ENCODE data around the gene SDC4. TPM values are rescaled to one million over a fixed set of nuclear protein-coding genes. Genes with fewer than 3 reads are reported as not detected.

Gene SDC4
- total and polyA plus RNA-seq, 9 of the 15 experiments (the other 6 are each of a cell fraction or from before 2014, with no cell fraction given), result 2.1 to 10.7 (median 6.3) TPM

- TF ChIP-seq, protein P1, sequence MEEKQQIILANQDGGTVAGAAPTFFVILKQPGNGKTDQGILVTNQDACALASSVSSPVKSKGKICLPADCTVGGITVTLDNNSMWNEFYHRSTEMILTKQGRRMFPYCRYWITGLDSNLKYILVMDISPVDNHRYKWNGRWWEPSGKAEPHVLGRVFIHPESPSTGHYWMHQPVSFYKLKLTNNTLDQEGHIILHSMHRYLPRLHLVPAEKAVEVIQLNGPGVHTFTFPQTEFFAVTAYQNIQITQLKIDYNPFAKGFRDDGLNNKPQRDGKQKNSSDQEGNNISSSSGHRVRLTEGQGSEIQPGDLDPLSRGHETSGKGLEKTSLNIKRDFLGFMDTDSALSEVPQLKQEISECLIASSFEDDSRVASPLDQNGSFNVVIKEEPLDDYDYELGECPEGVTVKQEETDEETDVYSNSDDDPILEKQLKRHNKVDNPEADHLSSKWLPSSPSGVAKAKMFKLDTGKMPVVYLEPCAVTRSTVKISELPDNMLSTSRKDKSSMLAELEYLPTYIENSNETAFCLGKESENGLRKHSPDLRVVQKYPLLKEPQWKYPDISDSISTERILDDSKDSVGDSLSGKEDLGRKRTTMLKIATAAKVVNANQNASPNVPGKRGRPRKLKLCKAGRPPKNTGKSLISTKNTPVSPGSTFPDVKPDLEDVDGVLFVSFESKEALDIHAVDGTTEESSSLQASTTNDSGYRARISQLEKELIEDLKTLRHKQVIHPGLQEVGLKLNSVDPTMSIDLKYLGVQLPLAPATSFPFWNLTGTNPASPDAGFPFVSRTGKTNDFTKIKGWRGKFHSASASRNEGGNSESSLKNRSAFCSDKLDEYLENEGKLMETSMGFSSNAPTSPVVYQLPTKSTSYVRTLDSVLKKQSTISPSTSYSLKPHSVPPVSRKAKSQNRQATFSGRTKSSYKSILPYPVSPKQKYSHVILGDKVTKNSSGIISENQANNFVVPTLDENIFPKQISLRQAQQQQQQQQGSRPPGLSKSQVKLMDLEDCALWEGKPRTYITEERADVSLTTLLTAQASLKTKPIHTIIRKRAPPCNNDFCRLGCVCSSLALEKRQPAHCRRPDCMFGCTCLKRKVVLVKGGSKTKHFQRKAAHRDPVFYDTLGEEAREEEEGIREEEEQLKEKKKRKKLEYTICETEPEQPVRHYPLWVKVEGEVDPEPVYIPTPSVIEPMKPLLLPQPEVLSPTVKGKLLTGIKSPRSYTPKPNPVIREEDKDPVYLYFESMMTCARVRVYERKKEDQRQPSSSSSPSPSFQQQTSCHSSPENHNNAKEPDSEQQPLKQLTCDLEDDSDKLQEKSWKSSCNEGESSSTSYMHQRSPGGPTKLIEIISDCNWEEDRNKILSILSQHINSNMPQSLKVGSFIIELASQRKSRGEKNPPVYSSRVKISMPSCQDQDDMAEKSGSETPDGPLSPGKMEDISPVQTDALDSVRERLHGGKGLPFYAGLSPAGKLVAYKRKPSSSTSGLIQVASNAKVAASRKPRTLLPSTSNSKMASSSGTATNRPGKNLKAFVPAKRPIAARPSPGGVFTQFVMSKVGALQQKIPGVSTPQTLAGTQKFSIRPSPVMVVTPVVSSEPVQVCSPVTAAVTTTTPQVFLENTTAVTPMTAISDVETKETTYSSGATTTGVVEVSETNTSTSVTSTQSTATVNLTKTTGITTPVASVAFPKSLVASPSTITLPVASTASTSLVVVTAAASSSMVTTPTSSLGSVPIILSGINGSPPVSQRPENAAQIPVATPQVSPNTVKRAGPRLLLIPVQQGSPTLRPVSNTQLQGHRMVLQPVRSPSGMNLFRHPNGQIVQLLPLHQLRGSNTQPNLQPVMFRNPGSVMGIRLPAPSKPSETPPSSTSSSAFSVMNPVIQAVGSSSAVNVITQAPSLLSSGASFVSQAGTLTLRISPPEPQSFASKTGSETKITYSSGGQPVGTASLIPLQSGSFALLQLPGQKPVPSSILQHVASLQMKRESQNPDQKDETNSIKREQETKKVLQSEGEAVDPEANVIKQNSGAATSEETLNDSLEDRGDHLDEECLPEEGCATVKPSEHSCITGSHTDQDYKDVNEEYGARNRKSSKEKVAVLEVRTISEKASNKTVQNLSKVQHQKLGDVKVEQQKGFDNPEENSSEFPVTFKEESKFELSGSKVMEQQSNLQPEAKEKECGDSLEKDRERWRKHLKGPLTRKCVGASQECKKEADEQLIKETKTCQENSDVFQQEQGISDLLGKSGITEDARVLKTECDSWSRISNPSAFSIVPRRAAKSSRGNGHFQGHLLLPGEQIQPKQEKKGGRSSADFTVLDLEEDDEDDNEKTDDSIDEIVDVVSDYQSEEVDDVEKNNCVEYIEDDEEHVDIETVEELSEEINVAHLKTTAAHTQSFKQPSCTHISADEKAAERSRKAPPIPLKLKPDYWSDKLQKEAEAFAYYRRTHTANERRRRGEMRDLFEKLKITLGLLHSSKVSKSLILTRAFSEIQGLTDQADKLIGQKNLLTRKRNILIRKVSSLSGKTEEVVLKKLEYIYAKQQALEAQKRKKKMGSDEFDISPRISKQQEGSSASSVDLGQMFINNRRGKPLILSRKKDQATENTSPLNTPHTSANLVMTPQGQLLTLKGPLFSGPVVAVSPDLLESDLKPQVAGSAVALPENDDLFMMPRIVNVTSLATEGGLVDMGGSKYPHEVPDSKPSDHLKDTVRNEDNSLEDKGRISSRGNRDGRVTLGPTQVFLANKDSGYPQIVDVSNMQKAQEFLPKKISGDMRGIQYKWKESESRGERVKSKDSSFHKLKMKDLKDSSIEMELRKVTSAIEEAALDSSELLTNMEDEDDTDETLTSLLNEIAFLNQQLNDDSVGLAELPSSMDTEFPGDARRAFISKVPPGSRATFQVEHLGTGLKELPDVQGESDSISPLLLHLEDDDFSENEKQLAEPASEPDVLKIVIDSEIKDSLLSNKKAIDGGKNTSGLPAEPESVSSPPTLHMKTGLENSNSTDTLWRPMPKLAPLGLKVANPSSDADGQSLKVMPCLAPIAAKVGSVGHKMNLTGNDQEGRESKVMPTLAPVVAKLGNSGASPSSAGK (IDR thresholded peaks at IDR 0.05), result no peak
- peak; percentile 91 for TF ChIP-seq TCF3 (CRISPR knock-in tag; IDR thresholded peaks at IDR 0.05)
- TF ChIP-seq NONO (IDR thresholded peaks at IDR 0.05; ENCODE audit: low read depth in 2 of 2, low read length in 1 of 2), result no peak
- TF ChIP-seq GATAD2A (IDR thresholded peaks at IDR 0.05), result 0 out of 2 replicates have a peak, but pooled peaks have one; percentile 43
- peak; percentile 42; the same call in 1 of the 2 replicates for TF ChIP-seq LEF1 (IDR thresholded peaks at IDR 0.05)
- TF ChIP-seq NCOA2 (IDR thresholded peaks at IDR 0.05; ENCODE audit: partially characterized antibody in 2 of 2), result no peak
- TF ChIP-seq GATAD2B (IDR thresholded peaks at IDR 0.05; ENCODE audit: borderline replicate concordance), result no peak
- TF ChIP-seq, protein P2, sequence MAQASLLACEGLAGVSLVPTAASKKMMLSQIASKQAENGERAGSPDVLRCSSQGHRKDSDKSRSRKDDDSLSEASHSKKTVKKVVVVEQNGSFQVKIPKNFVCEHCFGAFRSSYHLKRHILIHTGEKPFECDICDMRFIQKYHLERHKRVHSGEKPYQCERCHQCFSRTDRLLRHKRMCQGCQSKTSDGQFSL (CRISPR knock-in tag; IDR thresholded peaks at IDR 0.05), result no peak
- TF ChIP-seq, protein P2 (tag; IDR thresholded peaks at IDR 0.05), result no peak
- peak; percentile 39 to 75; a peak in 2 of 4 replicates for TF ChIP-seq RCOR1 (IDR thresholded peaks at IDR 0.05; ENCODE audit: borderline replicate concordance in 1 of 2, low read depth in 2 of 2, low read length in 2 of 2)
- TF ChIP-seq NCOR1 (IDR thresholded peaks at IDR 0.05), result peak; percentile 80
- TF ChIP-seq FOXK2 (conservative IDR thresholded peaks at IDR 0.05 in 1 of 2, IDR thresholded peaks at IDR 0.05 in 1 of 2; ENCODE audit: low read depth in 2 of 2), result no peak
- no peak for TF ChIP-seq CREM (IDR thresholded peaks at IDR 0.05; ENCODE audit: low read depth)
- TF ChIP-seq RBFOX2 (IDR thresholded peaks at IDR 0.05; ENCODE audit: low read depth, low read length), result peak; percentile 40; the same call in 1 of the 2 replicates
Measured at GRCh38 chr20:45337367-45338120, 10.7 kb downstream of the SDC4 start (continued).

Data from K562 (cell line).